Measurements from ENCODE around the gene CCND1.

CCND1 gene

DNA sequence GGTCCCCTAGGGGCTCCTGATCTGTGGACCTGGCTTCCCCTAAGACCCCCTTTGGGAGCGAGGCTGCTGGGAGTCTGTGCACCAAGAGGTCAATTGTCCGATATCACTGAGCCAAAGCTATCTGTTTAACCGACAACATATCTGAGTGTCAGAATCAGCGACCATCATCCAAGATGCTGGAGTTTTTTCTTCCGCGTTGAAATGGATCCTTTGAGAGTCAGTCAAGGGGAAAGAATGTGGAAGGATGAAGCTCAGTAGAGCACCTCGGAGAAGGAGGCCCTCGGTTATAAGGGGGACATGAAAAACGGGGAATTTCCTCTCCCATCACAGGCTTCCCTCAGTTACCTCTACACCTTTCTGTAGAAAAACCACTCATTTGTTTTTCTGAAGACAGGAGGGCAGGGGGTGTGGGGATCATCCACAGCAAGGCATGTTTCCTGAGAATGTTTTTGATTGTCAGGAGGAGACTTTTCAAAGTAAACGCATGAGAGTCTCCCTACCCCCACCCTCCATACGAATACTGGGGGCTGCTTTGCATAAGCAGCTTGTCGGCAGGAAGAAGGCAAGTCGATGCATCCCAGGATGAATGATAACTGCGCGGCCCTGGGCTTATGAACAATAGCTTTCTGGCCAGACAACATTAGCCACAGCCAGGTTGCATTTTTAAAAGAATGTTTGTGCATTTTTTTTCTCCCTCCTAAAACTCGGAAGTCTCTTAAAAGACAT, 37.7 kb upstream of the CCND1 start:
- TF ChIP-seq POLR2AphosphoS5 (IDR thresholded peaks at IDR 0.05; ENCODE audit: low read depth, low read length) (no peak), SIN3A (IDR thresholded peaks at IDR 0.05; ENCODE audit: borderline replicate concordance, insufficient read depth, low read length) (no peak)

GRCh38 chr11:69604055-69604454, 36.9 kb upstream of the CCND1 start:
- TF ChIP-seq SIN3A (IDR thresholded peaks at IDR 0.05; ENCODE audit: borderline replicate concordance, insufficient read depth, low read length) (no peak), FOXP2 (optimal IDR thresholded peaks at IDR 0.05; ENCODE audit: borderline replicate concordance, extremely low read depth, extremely low read length, insufficient read depth) (no peak), TAF1 (IDR thresholded peaks at IDR 0.05; ENCODE audit: borderline replicate concordance, insufficient read depth, low read length) (no peak), POLR2AphosphoS5 (IDR thresholded peaks at IDR 0.05; ENCODE audit: low read depth, low read length) (no peak)
- TF ChIP-seq, protein P1, sequence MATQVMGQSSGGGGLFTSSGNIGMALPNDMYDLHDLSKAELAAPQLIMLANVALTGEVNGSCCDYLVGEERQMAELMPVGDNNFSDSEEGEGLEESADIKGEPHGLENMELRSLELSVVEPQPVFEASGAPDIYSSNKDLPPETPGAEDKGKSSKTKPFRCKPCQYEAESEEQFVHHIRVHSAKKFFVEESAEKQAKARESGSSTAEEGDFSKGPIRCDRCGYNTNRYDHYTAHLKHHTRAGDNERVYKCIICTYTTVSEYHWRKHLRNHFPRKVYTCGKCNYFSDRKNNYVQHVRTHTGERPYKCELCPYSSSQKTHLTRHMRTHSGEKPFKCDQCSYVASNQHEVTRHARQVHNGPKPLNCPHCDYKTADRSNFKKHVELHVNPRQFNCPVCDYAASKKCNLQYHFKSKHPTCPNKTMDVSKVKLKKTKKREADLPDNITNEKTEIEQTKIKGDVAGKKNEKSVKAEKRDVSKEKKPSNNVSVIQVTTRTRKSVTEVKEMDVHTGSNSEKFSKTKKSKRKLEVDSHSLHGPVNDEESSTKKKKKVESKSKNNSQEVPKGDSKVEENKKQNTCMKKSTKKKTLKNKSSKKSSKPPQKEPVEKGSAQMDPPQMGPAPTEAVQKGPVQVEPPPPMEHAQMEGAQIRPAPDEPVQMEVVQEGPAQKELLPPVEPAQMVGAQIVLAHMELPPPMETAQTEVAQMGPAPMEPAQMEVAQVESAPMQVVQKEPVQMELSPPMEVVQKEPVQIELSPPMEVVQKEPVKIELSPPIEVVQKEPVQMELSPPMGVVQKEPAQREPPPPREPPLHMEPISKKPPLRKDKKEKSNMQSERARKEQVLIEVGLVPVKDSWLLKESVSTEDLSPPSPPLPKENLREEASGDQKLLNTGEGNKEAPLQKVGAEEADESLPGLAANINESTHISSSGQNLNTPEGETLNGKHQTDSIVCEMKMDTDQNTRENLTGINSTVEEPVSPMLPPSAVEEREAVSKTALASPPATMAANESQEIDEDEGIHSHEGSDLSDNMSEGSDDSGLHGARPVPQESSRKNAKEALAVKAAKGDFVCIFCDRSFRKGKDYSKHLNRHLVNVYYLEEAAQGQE (IDR thresholded peaks at IDR 0.05; ENCODE audit: insufficient read depth in 1 of 2, low read depth in 2 of 2, low read length in 2 of 2), result no peak

DNA sequence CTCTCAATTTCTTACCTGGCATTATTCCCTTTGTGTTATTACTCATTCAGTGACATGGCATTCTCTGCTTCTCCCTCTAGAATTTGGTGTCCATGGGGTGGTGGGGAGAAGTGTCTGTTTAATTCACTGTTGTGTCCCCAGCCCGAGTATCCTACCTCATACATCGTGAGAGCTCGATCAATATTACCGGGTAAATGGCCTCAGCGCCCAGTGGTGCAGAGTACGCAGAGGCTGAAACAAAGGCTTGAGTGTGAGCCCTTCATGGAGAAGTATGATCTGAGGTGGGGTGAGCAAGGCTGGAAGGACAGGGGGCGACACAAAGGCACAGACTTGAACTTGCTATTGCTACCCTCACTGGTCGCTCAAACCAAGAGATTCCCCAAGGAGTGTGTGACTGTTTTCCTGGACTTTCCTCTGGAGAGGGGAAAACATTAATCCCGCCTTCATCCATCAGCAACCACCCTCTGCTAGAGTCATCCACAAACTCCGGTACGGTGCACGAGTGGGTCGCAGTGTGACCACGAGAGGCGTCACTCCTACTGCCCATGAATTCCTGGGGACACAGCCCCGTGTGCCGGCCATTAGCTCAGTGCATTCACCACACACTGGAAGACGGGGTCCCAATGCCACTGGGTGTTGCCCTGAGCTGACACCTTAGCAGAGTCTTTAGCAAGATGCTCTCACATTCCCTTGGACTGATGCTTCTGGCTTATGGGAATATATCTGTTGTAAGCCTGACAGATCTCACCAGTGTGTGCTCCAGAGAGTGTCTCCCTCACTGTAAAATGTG, 35.0 kb upstream of the CCND1 start:
- TF ChIP-seq FOXP2 (optimal IDR thresholded peaks at IDR 0.05; ENCODE audit: borderline replicate concordance, extremely low read depth, extremely low read length, insufficient read depth), result no peak
- no peak for TF ChIP-seq SIN3A (IDR thresholded peaks at IDR 0.05; ENCODE audit: borderline replicate concordance, insufficient read depth, low read length)
- no peak for TF ChIP-seq TAF1 (IDR thresholded peaks at IDR 0.05; ENCODE audit: borderline replicate concordance, insufficient read depth, low read length)
- no peak for TF ChIP-seq POLR2AphosphoS5 (IDR thresholded peaks at IDR 0.05; ENCODE audit: low read depth, low read length)
- TF ChIP-seq, protein P1 (IDR thresholded peaks at IDR 0.05; ENCODE audit: insufficient read depth in 1 of 2, low read depth in 2 of 2, low read length in 2 of 2), result no peak

GRCh38 chr11:69609351-69609750, 31.6 kb upstream of the CCND1 start:
- TF ChIP-seq, protein P1 (IDR thresholded peaks at IDR 0.05; ENCODE audit: insufficient read depth in 1 of 2, low read depth in 2 of 2, low read length in 2 of 2), result no peak
- TF ChIP-seq FOXP2 (optimal IDR thresholded peaks at IDR 0.05; ENCODE audit: borderline replicate concordance, extremely low read depth, extremely low read length, insufficient read depth) (no peak), TAF1 (IDR thresholded peaks at IDR 0.05; ENCODE audit: borderline replicate concordance, insufficient read depth, low read length) (no peak), SIN3A (IDR thresholded peaks at IDR 0.05; ENCODE audit: borderline replicate concordance, insufficient read depth, low read length) (no peak), POLR2AphosphoS5 (IDR thresholded peaks at IDR 0.05; ENCODE audit: low read depth, low read length) (no peak)

DNA sequence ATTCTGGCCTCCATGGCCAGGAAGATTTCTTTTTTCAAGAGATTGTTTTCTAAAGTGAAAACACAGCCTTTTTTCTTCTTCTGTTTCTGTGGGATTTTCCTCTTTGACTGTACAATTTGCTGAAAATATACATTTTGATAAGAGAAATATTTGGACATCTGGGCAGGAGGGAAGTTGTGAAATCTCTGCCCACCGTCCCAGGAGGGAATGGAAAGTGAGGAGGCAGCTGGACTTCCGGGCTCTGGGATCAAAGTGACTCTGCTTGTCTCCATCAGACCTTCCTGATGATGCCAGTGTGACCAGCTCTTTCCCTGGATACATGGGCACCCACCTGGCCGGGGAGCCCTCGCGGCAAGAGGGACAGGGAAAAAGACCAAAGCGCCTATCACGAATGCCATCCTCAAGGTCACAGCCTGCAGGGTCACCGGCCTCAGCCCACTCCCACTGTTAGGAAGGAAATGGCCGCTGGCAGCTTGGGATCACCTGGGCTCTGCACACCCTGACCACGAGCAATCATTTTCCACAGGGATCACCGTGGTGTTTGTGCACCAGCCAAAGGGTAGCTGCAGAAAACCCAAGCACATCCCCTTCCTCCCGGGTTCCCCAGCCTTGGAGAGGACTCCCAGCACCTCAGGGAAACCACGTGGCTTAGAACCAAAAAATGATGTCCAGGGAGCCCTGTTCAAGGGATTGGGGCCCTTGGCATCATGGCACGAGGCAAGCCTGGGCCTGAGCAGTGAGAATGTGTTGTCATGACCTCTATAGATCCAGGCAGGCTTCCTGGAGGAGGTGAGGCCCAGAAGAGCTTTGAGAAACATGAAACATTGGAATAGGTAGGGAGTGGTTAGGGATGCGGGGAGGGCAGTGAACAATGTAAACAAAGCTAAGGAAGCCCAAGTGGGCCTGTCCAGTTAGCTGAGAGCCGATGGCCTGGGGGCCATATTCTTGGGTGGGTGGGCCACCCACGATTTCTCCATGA, 29.1 kb upstream of the CCND1 start:
- TF ChIP-seq SIN3A (IDR thresholded peaks at IDR 0.05; ENCODE audit: borderline replicate concordance, insufficient read depth, low read length) (no peak), FOXP2 (optimal IDR thresholded peaks at IDR 0.05; ENCODE audit: borderline replicate concordance, extremely low read depth, extremely low read length, insufficient read depth) (no peak), TAF1 (IDR thresholded peaks at IDR 0.05; ENCODE audit: borderline replicate concordance, insufficient read depth, low read length) (no peak), POLR2AphosphoS5 (IDR thresholded peaks at IDR 0.05; ENCODE audit: low read depth, low read length) (no peak)
- TF ChIP-seq, protein P1 (IDR thresholded peaks at IDR 0.05; ENCODE audit: insufficient read depth in 1 of 2, low read depth in 2 of 2, low read length in 2 of 2), result no peak

All from PFSK-1 (cell line).